Prostate gland (tissue), 2 donors: ENCODE data around the gene ADAMTS19. TPM values are rescaled to one million over a fixed set of nuclear protein-coding genes. Genes with fewer than 3 reads are reported as not detected.

Experiments
- DNase-seq: peaks from one replicate; pipeline ENCODE4 v3.0.0-alpha.2; 2019; ENCODE audit warnings: low spot score
- H3K27ac ChIP-seq, 2 donors: fragments of 200-600 bp; sonication (generic); 2 replicates each; pipeline ENCODE4 v1.5.1; 2017 to 2019
- H3K27me3 ChIP-seq: fragments of 200-600 bp; sonication (generic); replicated peaks from 2 replicates; pipeline ENCODE4 v1.5.1; 2019; ENCODE audit not compliant: insufficient read depth
- H3K36me3 ChIP-seq, 2 donors: fragments of 200-600 bp; sonication (generic); 1 replicate in 1 of 2; 2 replicates in 1 of 2; pipeline versions ENCODE4 v1.5.1 to v1.8.1; 2017 to 2019
- H3K4me1 ChIP-seq: fragments of 200-600 bp; sonication (generic); replicated peaks from 2 replicates; pipeline ENCODE4 v1.5.1; 2019
- H3K4me3 ChIP-seq, 2 donors: fragments of 200-600 bp; sonication (generic); 2 replicates each; pipeline ENCODE4 v1.5.1; 2017 to 2019
- H3K9me3 ChIP-seq: fragments of 200-600 bp; sonication (generic); 2 replicates; pipeline ENCODE4 v1.5.1; 2017
- CTCF ChIP-seq, 4 experiments: fragments of 200-600 bp in 2 of 4; fragments of 450-650 bp in 2 of 4; sonication (generic) in 2 of 4; IDR thresholded peaks; 1 replicate in 3 of 4; 2 replicates in 1 of 4; pipeline ENCODE4 v1.5.1; 2016 to 2019; ENCODE audit warnings: antibody characterized with exemption in 4 of 4, mild to moderate bottlenecking in 2 of 4, moderate library complexity in 2 of 4
- POLR2A ChIP-seq: fragments of 450-650 bp; IDR thresholded peaks from one replicate; pipeline ENCODE4 v1.6.1; 2016; ENCODE audit warnings: antibody characterized with exemption, mild to moderate bottlenecking
- POLR2AphosphoS5 ChIP-seq: sonication (generic); formaldehyde crosslinking; IDR thresholded peaks from one replicate; pipeline ENCODE4 v1.6.1; 2017; ENCODE audit warnings: antibody characterized with exemption
- WGBS: methylation state at CpG from one replicate; pipeline ENCODE4 v1.1.5; 2018; 5-methylcytosine and 5-hydroxymethylcytosine counted together
- intact Hi-C: fragments of 100-400 bp; cut with DNase I; formaldehyde crosslinking; loops from one replicate; pipeline ENCODE4 v1.14.2; 2022
- total RNA-seq, 2 donors: library from RNA; depleted of rRNA; stranded (reverse); fragments of >200 nt; gene quantifications; one replicate each; pipeline ENCODE4 v1.1.0, GENCODE V29; 2016

Gene ADAMTS19
- total RNA-seq, 2 donors from 2014 or later: 1.3 to 3.0 TPM

- Histone ChIP-seq H3K36me3 (no peaks in the 10 kb centered on the region), H3K4me1 (no peaks in the 10 kb centered on the region), H3K9me3 (no peaks in the 10 kb centered on the region), H3K4me3 (no peak overlapping the region), H3K27ac (no peak overlapping the region), H3K27me3 (no peaks in the 10 kb centered on the region)
- WGBS: 38% methylated on average over 2 of the region's 2 CpGs
- intact Hi-C loops: no loop called here
- no peak for TF ChIP-seq POLR2A
- no peak for TF ChIP-seq CTCF (IDR thresholded peaks at IDR 0.05)
- no peak for TF ChIP-seq POLR2AphosphoS5
- DNase-seq: no peak
These were observed 192.4 kb downstream of the ADAMTS19 start for GRCh38 chr5:129652349-129653056.

DNA sequence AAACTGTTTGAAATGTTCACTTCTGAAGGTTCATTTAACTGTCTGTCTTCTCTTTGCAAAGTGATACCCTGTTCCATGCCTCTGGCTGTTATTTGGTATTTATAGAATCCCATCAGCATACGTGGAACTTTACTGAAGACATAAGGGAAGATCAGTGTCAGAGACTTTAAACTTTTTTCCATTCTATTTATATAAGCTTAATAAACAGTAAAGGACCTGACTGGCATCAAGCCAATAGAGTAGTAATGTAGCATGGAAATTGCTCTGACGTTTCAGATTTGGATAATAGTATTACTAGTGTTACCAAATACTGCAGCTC, 192.9 kb downstream of the ADAMTS19 start:
- TF ChIP-seq CTCF (IDR thresholded peaks at IDR 0.05): no peak
- TF ChIP-seq POLR2A: no peak
- intact Hi-C loops: no loop called here
- no peak for DNase-seq
- 6% methylated on average over 2 of the region's 2 CpGs for WGBS
- Histone ChIP-seq H3K36me3 (no peaks in the 10 kb centered on the region), H3K9me3 (no peaks in the 10 kb centered on the region), H3K27me3 (no peaks in the 10 kb centered on the region), H3K27ac (no peak overlapping the region), H3K4me1 (no peaks in the 10 kb centered on the region), H3K4me3 (no peak overlapping the region)

GRCh38 chr5:129653442-129653841, 193.3 kb downstream of the ADAMTS19 start:
- Histone ChIP-seq H3K27me3 (no peaks in the 10 kb centered on the region), H3K9me3 (no peaks in the 10 kb centered on the region), H3K4me1 (no peaks in the 10 kb centered on the region), H3K4me3 (no peak overlapping the region), H3K27ac (no peak overlapping the region), H3K36me3 (no peaks in the 10 kb centered on the region)
- 88% methylated on average over 4 of the region's 4 CpGs for WGBS
- intact Hi-C loops: no loop called here
- TF ChIP-seq POLR2A: no peak
- no peak for TF ChIP-seq CTCF (IDR thresholded peaks at IDR 0.05)
- TF ChIP-seq POLR2AphosphoS5: no peak
- DNase-seq: no peak

DNA sequence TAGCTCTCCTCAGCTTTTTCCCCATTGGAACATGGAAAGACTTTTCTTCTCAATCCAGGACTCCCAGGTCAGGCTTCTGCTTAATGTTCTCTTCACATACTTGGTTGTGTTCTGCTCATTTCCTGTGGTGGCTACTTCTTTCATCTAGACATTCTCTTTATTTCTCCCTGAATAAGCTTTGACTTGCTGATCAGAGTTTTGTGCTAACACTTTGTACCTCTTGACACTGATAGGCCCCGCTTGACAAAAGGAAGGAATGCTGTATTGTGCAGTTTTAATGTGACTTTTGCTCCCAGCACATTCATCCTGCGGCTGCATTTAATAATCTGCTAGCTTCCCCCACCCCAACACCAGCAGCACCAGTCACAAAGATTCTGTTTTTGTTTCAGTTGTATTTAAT, 196.9 kb downstream of the ADAMTS19 start:
- no peak for DNase-seq
- no peak overlapping the region for H3K27ac ChIP-seq
- WGBS: 85% methylated on average over 2 of the region's 2 CpGs
- H3K36me3 ChIP-seq: no peaks in the 10 kb centered on the region
- intact Hi-C loops: no loop called here
- no peak for TF ChIP-seq POLR2AphosphoS5
- no peaks in the 10 kb centered on the region for H3K27me3 ChIP-seq
- no peak overlapping the region for H3K4me3 ChIP-seq
- no peaks in the 10 kb centered on the region for H3K4me1 ChIP-seq
- H3K9me3 ChIP-seq: no peaks in the 10 kb centered on the region

DNA sequence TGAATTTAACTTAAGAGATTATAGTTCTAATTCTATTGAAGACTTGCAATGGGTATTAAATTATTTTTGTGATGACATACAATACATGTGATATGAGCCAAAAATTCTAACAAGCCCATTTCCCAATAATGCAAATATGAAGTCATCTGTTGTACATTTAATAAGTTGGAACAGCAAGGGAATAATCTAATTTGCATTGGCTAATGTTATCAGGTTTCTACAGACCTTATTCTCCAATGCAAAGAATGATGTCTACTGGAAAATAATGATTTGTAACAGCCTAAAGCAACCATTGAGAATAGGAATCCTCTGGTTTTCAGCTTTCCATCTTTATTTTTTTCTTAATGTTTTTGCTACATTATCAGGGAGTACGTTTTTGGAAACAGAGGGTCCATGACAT, 198.7 kb downstream of the ADAMTS19 start:
- intact Hi-C loops: no loop called here
- WGBS: 78% methylated on average over 1 of the region's 1 CpG
- Histone ChIP-seq H3K4me3 (no peak overlapping the region), H3K27me3 (no peaks in the 10 kb centered on the region), H3K9me3 (no peaks in the 10 kb centered on the region), H3K4me1 (no peaks in the 10 kb centered on the region), H3K27ac (no peak overlapping the region), H3K36me3 (no peaks in the 10 kb centered on the region)
- TF ChIP-seq POLR2A (no peak), POLR2AphosphoS5 (no peak), CTCF (IDR thresholded peaks at IDR 0.05) (no peak)
- no peak for DNase-seq
